ENCODE measurements around the gene SYCN.

SYCN gene

GRCh38 chr19:39164289-39164688, 39.8 kb downstream of the SYCN start:
- no peak for TF ChIP-seq CTCF (conservative IDR thresholded peaks at IDR 0.05; ENCODE audit: low read depth, low read length)

GRCh38 chr19:39163621-39164020, 40.4 kb downstream of the SYCN start:
- no peak overlapping the region for H3K4me3 ChIP-seq (ENCODE audit: low read length)
- TF ChIP-seq CTCF (conservative IDR thresholded peaks at IDR 0.05; ENCODE audit: low read depth, low read length): no peak
- no peak for DNase-seq (ENCODE audit: low read depth)

More at GRCh38 chr19:39164289-39164688, 39.8 kb downstream of the SYCN start:
- H3K4me3 ChIP-seq (ENCODE audit: low read length): no peak overlapping the region
- DNase-seq (ENCODE audit: low read depth): no peak

GRCh38 chr19:39162441-39163043, 41.5 kb downstream of the SYCN start:
- DNase-seq (ENCODE audit: low read depth): no peak
- H3K4me3 ChIP-seq (ENCODE audit: low read length): no peak overlapping the region
- TF ChIP-seq CTCF (conservative IDR thresholded peaks at IDR 0.05; ENCODE audit: low read depth, low read length): no peak

- no peak for TF ChIP-seq CTCF (conservative IDR thresholded peaks at IDR 0.05; ENCODE audit: low read depth, low read length)
- no peak for DNase-seq (ENCODE audit: low read depth)
- H3K4me3 ChIP-seq (ENCODE audit: low read length): no peak overlapping the region
Measured at GRCh38 chr19:39160889-39161672, 43.0 kb downstream of the SYCN start.

- no peak for DNase-seq (ENCODE audit: low read depth)
- H3K4me3 ChIP-seq (ENCODE audit: low read length): no peak overlapping the region
- no peak for TF ChIP-seq CTCF (conservative IDR thresholded peaks at IDR 0.05; ENCODE audit: low read depth, low read length)
Measured at GRCh38 chr19:39160523-39160861, 43.6 kb downstream of the SYCN start.

- TF ChIP-seq CTCF (conservative IDR thresholded peaks at IDR 0.05; ENCODE audit: low read depth, low read length): no peak
- DNase-seq (ENCODE audit: low read depth): no peak
- no peak overlapping the region for H3K4me3 ChIP-seq (ENCODE audit: low read length)
Measured at GRCh38 chr19:39158646-39159260, 45.3 kb downstream of the SYCN start.

Measured in retinal pigment epithelial cell (primary cell).